ENCODE results near the gene PNMA8A.
A peak's percentile ranks its signal among the peaks of the same experiment; 100 is the strongest.
"Not testable (repeated sequence)": the region's sequence is repeated elsewhere in the genome, so short reads cannot be mapped to it uniquely, and the experiment has no call there.

PNMA8A gene

DNA sequence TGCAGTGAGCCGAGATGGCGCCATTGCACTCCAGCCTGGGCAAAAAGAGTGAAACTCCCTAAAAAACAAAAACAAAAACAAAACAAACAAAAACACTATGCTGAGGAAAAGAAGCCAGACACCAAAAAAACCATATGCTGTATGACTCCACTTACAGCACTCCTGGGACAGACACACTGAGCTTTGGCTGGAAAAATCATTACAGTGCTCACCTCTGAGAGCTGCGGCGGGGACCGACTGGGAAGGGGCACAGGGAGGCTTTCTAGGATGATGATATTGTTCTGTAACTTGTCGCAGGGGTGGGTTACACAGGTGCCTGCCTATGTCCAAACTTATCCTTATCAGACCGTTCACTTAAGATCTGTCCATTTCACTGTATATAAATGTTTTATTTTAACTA lies 7.8 kb downstream of the PNMA8A start:
- no peak for DNase-seq (ENCODE audit: low spot score)

DNA sequence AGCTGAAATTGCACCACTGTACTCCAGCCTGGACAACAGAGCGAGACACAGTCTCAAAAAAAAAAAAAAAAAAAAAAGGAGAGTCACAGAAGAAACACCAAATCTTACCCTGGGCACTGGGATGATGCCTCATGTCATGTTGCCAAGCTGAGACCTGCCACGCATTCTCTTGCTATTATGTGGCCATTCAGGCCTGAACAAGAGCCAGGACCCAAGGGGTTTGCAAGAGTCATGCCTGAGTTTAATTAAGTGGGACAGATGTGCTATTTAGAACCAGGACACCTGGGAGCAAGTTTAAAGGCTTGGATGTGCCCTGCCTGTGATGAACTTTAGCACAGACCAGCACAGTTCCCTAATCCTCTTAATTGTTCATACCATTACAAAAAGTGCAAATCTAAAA lies 9.8 kb downstream of the PNMA8A start:
- DNase-seq (ENCODE audit: low spot score), result no peak

DNA sequence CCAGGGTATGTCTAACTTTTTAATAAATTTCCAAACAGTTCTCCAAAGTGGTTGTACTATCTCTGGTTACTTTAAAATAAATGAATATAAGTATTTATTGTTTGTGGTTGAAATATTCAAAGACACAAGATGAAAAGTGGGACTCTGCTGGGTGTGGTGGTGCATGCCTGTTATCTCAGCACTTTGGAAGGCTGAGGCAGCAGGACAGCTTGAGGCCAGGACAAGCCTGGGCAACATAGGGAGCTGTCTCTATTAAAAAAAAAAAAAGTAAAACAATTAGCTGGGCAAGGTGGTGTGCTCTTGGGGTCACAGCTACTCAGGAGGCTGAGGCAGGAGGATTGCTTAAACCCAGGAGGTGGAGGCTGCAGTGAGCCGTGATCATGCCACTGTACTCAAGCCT lies 10.4 kb downstream of the PNMA8A start:
- DNase-seq (ENCODE audit: low spot score), result no peak

DNA sequence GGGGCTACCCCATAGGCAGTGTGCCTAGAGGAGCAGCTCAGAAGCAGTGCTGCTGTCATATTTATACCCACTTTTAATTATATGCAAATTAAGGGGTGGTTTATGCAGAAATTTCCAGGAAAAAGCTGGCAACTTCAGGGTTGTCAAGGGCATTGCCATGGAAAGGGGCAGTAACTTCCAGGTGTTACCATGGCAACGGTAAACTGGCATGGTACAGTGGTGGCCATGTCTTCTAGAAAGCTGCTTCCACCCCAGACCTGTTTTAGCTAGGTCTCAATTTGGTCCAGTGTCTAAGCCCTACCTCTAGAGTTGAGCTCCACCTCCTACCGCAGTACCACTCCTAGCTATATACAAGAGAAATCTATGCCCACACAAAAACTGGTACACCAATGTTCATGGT lies 11.3 kb downstream of the PNMA8A start:
- DNase-seq (ENCODE audit: low spot score), result no peak

DNA sequence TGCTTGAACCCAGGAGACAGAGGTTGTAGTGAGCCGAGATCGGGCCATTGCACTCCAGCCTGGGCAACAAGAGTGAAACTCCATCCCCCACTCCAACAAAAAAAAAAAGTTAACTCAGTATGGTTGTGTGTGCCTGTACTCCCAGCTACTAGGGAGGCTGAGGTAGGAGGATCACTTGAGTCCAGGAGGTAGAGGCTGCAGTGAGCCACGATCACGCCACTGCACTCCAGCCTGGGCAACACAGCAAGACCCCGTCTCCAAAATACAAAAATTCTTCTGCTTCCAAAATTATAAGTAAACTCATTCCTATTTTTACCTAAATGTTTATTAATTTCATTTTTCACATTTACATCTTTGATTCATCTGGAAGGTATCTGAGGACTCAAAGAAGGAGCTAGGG lies 14.4 kb downstream of the PNMA8A start:
- no peak for DNase-seq (ENCODE audit: low spot score)

DNA sequence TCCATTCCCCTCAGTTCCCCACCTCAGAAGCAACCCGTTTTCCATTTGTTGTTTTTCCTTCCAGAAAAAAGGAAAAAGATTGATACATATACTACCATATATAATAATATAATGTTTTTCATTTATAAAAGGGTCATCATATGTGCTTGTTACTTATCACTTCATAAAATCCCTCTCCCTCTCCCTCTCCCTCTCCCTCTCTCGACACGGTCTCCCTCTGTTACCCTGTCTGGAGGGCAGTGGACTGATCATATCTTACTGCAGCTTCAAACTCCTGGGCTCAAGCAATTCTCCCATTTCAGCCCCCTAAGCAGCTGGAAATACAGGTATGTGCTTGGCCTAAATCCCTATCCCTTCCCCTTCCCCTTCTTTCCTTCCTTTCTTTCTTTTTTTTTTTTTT lies 17.1 kb downstream of the PNMA8A start:
- DNase-seq (ENCODE audit: low spot score), result no peak

DNA sequence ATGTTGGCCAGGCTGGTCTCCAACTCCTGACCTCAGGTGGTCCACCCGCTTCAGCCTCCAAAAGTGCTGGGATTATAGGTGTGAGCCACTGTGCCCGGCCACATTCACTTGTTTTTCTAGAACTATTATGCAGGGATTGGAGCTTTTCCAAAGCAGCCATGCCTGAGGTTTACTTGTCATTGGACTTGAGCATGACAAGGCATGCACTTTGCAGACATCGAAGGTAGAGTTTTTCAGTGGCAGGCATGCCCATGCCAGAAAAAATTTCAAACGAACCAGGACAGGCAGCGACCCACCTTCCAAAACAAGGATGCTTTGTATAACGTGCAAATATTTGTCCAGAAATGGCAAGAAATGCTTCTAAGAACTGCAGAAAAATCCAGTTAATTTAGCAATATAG lies 17.7 kb downstream of the PNMA8A start:
- no peak for DNase-seq (ENCODE audit: low spot score)

DNA sequence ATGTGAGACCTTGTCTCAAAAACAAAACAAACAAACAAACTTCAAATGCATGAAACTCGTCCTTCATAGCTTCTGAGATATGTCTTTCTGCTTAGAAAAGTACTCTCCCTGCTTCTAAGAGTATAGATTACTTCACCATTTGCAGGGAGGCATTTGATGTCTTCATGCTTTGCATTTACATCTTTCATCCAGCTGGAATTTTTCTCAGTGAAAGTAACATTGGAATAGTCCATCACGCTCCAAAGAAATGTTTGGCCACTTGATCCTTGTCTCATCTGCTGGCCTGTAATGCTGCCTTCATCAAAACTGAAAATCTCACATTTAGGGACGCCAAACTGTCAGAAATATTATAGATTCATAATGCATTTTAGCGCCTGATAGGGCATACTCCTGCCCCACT lies 19.2 kb downstream of the PNMA8A start:
- DNase-seq (ENCODE audit: low spot score), result no peak

DNA sequence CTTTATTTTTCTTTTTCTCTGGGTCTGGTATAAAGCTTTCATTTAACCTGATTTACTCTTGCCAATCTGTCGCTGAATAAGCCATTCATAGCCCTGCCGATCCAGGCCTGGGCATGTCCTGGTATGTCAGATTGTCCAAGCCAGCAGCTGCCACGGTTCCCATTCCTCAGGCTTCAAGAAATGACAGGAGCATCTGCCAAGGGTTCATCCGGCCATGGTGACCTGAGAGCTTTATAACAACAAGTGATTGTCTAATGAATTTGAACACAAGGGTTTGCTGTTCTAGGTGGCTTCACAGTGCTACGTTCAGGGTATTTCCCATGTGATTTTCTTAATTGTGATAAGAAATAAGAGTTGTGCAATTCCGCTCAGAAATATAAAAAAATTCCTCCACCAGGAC lies 20.0 kb downstream of the PNMA8A start:
- DNase-seq (ENCODE audit: low spot score), result no peak

DNA sequence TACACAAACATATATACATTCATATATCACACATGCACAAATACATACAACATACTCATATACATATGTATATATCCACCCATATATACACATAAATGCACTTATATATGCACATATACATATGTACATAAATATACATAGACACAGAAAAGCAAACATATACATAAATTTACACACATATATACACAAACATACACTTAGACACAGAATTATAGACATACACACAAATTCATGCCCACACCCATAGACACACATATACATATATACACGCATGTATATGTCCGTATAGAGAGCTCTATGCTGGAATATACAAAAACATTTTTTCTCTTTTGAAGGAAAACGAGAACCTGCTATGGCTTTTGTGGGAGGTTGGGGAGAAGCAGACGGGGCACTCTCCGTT lies 20.6 kb downstream of the PNMA8A start:
- DNase-seq (ENCODE audit: low spot score), result no peak

DNA sequence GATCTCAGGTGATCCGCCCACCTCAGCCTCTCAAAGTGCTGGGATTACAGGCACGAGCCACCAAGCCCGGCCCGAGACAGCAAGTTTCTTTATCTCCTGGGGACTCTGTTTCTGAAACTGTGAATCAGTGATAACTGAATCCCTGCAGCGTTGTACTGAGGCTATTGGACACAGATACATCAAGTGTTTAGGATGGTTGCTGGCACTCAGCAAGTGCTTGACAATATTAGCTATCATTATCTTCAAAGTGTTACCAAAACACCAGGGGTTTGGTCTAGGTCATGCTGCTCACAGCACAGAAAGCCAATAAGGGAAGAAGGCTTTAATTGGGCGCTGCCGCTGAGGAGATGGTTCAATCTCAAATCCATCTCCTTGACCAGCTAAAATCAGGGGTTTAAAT lies 22.1 kb downstream of the PNMA8A start:
- no peak for DNase-seq (ENCODE audit: low spot score)

DNA sequence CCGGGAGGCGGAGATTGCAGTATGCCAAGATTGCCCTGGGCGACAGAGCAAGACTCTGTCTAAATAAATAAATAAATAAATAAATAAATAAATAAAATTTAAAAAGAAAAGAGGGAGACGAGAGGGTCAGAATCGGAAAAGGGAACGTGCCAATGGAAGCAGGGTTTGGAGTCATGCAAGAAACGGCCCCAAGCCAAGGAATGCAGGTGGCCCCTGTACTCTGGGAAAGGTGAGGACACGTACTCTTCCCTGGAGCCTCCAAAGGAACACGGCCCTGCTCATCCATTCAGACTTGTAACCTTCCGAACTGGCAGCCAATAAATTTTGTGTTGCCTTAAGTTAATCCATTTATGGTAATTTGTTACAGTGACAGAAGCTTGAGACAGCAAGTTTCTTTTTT lies 22.8 kb downstream of the PNMA8A start:
- DNase-seq (ENCODE audit: low spot score), result no peak

DNA sequence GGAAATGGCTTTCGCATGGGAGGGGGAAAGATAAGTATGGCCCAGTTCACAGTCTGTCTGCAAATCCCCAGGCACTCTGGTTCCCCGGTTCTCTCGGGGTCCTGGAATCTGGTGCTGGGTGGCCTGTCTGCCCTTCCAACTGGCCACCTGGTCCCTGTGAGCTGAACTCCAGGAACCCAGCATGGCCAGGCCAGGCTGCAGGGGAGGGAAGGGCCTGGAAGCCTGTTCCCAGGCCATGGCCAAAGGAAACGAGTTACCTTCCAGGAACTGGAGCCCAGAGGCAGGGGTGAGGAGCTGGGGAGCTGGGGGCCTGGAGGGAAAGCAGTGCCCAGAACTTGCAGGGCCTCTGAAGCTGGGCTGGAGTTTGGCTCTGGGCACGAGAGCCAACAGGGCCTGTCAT lies 23.5 kb downstream of the PNMA8A start:
- DNase-seq (ENCODE audit: low spot score), result no peak

DNA sequence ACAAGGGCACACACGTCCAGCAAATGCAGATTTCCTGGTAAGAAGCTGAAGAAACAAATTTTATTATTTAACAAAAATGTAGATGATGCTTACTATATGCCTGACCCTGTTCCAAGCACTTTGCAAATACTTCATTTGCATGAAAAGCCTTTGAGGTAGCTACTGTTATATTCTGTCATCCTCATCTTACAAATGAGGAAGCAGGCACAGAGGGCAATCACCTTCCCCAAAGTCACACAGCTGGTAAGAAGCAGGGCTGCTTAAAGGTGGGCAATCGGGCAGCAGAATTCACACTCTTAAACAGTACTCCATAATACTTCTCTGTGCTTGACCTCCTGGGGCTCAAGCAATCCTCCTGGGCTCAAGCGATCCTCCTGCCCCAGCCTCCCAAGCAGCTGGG lies 24.4 kb downstream of the PNMA8A start:
- no peak for DNase-seq (ENCODE audit: low spot score)

DNA sequence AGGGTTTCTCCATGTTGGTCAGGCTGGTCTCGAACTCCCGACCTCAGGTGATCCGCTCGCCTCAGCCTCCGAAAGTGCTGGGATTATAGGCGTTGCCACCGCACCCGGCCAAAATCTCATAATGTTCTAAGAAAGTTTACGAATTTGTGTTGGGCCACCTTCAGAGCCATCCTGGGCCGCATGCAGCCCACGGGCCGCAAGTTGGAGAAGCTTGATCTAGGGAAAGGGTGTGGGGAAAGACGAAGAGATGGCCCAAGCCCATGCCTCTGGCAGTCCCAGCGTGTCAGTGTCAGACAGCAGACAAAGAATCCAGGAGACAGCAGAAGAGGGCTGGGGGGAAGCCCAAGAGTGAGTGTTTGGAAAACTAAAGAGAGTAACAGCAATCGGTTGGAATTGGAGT lies 25.3 kb downstream of the PNMA8A start:
- DNase-seq (ENCODE audit: low spot score), result no peak

DNA sequence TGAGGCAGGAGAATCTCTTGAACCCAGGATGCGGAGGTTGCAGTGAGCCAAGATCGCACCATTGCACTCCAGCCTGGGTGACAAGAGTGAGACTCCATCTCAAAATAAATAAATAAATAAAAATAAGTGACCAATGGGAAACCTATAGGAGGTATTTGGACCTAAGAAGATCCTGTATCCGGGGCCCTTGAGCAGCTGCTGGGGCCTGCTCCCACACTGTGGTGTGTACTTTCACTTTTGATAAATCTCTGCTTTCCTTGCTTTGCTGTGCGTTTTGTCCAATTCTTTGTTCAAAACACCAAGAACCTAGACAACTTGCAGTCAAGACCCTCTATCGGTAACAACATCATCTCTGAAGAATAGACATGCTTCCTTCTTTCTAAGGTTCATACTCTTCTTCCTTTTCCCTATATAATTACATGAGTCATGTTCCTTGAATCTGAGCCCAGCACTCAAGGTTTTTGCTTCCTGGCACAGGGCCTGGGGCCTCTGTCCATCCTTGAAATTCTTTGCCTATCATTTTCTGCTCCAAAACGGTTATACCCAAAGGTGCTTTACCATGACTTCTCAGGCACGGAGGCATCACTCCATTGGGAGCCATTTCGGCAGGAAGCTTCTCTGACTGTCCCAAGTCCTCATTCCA lies 28.4 kb downstream of the PNMA8A start:
- no peak for DNase-seq (ENCODE audit: low spot score)

DNA sequence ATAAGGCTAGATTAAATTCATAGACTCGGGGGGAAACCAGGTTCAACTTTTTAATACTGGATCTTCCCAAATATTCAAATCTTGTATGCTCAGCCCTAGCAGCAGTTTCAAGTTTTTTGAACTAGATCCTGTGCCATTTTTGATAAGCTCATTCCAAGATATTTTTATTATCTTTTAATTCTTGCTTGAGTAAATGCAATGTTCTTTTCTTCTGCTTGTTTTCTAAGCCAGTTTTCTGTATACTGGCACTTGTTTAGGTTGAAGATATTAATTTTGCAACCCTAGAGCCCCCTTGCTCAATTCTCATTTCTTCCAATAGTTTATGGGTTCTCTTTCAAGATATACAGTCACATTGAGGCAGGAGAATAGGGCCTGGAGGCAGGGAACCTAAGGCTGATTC lies 29.5 kb downstream of the PNMA8A start:
- no peak for DNase-seq (ENCODE audit: low spot score)

DNA sequence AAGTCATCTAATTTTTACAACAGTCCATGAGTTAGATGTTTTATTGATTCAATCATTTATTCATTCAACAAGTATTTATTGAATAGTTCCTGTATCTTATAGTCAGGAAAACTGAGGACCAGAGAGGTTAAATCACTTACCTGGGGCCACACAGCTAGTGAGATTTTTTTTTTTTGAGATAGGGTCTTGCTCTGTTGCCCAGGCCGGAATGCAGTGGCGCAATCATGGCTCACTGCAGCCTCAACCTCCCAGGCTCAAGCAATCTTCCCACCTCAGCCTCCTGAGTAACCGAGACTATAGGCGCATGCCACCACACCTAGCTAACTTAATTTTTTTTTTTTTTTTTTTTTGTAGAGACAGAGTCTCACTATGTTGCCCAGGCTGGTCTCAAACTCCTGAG lies 35.7 kb downstream of the PNMA8A start:
- DNase-seq (ENCODE audit: low spot score), result not testable (repeated sequence)

DNA sequence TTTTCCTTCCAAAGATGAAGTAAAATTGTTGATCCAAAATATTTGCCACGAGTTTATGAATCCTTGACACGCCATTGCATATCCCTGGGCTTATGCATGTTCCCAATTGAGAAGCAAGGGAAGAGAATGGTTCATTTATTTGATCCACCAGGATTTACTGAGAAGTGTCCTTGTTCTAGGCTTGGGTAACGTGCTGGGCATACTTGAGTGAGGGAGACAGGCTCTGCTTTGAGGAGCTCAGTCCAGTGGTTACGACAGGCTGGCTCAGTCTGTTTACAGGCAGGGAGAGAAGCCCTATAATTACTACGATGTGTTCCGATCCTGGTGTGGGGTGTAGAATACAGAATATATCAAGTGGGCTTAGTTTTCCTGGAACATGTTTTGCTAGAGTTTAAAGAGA lies 36.4 kb downstream of the PNMA8A start:
- DNase-seq (ENCODE audit: low spot score), result no peak

DNA sequence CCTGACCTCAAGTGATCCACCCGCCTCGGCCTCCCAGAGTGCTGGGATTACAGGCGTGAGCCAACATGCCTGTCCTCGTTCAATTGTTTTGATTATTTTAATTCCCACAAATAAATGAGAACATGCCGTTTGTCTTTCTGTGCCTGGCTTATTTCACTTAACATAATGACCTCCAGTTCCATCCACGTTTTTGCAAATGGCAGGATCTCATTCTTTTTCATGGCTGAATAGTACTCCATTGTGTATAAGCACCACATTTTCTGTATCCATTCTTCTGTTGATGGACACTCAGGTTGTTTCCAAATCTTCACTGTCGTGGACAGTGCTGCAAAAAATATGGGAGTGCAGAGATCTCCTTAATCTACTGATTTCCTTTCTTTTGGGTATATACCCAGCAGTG lies 37.9 kb downstream of the PNMA8A start:
- DNase-seq (ENCODE audit: low spot score), result not testable (repeated sequence)

DNA sequence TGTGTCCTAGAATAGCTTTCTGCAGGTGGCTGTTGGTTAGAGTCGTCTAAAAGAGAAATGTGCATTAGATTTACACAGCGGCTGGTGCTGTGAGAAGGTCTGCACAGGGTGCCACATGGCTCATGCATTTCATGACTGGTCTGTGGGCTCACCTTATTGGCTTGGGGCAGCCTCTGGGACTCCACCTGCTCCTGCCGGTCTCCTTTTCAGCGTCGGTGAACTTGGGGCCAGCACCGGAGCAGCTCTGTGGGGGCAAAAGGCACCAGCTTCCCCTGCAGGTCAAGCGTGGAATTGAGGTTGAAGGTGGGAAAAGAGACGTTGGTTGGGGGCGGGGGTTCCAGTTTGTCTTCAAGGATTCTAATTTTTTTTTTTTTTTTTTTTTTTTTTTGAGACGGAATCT lies 39.5 kb downstream of the PNMA8A start:
- no peak for DNase-seq (ENCODE audit: low spot score)

DNA sequence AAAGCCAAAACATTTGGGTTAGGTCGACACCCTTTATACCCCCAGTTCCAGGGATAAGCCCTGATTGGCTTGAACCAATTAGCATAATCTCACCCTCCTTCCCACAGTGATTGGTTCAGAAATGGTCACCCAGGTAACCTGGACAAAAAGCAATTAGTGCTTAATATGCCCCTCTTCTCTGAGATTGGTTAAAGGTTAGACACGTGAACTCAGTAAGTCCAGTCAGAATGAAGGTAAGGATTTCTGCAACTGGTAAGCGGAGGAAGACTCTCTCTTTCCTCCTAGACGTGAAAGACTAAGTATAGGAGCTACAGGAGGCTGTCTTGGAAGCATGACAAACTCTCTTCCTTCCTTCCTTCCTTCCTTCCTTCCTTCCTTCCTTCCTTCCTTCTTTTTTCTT lies 41.4 kb downstream of the PNMA8A start:
- no peak for DNase-seq (ENCODE audit: low spot score)

DNA sequence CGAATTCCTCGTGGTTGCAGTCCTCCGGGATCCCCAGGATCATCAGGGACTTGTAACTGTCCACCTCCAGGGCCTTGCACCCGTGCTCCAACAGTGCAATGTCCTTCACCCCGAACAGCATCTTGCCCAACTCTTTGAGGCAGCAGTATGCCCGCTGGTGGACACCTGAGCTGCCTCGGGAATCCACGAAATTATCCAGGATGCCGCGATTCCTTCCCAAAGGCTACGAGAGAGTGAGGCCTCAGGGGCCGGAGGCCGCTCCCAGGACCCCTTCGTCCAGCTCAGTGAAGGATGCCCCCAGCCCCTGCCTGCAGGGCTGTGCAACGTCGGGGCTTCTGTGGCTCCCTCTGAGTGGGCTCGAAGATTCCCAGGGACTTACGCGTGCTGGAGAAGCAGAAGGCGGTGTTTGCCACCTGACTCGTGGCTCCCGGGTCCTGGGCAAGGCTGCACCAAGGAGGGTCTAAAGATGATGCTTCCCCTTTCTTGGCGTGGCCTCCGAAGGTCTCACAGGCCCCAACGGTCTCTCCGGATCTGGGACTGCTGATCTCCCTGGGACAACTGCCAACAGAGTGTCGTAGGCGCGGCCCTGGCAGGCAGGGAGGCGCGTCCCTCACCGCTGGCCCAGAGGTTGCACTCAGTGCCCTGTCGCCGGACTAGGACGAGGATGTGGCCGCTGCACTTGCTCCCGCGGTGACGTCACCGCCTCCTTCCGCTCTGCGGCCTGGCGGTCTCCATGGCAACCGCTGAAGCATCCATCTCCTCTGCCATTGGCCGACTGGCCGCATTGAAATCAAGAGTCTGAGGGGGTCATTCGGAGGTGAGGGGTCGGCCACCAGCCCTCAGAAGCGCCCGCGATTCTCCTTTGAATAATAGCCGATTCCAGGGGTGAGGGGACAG lies 42.9 kb downstream of the PNMA8A start, which contains the start of gene PNMA8C:
TSS of gene PNMA8C (minus strand) at position 698 of the 897 bp plus-strand sequence. CDS start at position 121, 577 bp downstream.
- DNase-seq (ENCODE audit: low spot score), result peak; percentile 29
